Suprapubic skin (tissue), 4 donors: Measurements from ENCODE around the gene GRM7. TPM values are rescaled to one million over a fixed set of nuclear protein-coding genes. Genes with fewer than 3 reads are reported as not detected.

ENCODE experiments used
- DNase-seq, 2 donors: peaks; one replicate each; pipeline ENCODE4 v3.0.0-alpha.2; 2019; ENCODE audit warnings: low spot score in 2 of 2
- H3K27ac ChIP-seq: fragments of 200-600 bp; sonication (generic); one replicate; pipeline ENCODE4 v1.5.1; 2019
- H3K27me3 ChIP-seq: fragments of 200-600 bp; sonication (generic); one replicate; pipeline ENCODE4 v1.5.1; 2019
- H3K36me3 ChIP-seq: fragments of 200-600 bp; sonication (generic); one replicate; pipeline ENCODE4 v1.5.1; 2019
- H3K4me1 ChIP-seq: fragments of 200-600 bp; sonication (generic); one replicate; pipeline ENCODE4 v1.5.1; 2019
- H3K4me3 ChIP-seq: fragments of 200-600 bp; sonication (generic); one replicate; pipeline ENCODE4 v1.5.1; 2019; ENCODE audit warnings: mild to moderate bottlenecking
- H3K9me3 ChIP-seq: fragments of 200-600 bp; sonication (generic); one replicate; pipeline ENCODE4 v1.5.1; 2019
- EP300 ChIP-seq: sonication (generic); formaldehyde crosslinking; IDR thresholded peaks from one replicate; pipeline ENCODE4 v1.6.1; 2017; ENCODE audit warnings: antibody characterized with exemption
- POLR2A ChIP-seq, 2 donors: fragments of 450-650 bp; IDR thresholded peaks; one replicate each; pipeline ENCODE4 v1.6.1; 2017; ENCODE audit warnings: antibody characterized with exemption in 2 of 2, mild to moderate bottlenecking in 2 of 2, moderate library complexity in 2 of 2
- POLR2AphosphoS5 ChIP-seq, 3 donors: sonication (generic); formaldehyde crosslinking; IDR thresholded peaks; one replicate each; pipeline ENCODE4 v1.6.1; 2017; ENCODE audit warnings: antibody characterized with exemption in 3 of 3
- WGBS: methylation state at CpG from one replicate; pipeline ENCODE4 v1.1.5; 2018; 5-methylcytosine and 5-hydroxymethylcytosine counted together
- total RNA-seq, 4 donors: library from RNA; depleted of rRNA; stranded (reverse); fragments of >200 nt; gene quantifications; one replicate each; pipeline ENCODE4 v1.1.0, GENCODE V29; 2016
- TF ChIP-seq, protein P1 (sequence below), 2 donors: fragments of 200-600 bp in 1 of 2; fragments of 450-650 bp in 1 of 2; sonication (generic) in 1 of 2; IDR thresholded peaks; one replicate each; pipeline ENCODE4 v1.5.1; 2016 to 2019; ENCODE audit warnings: antibody characterized with exemption in 2 of 2, mild to moderate bottlenecking in 1 of 2, moderate library complexity in 1 of 2

Gene GRM7
- total RNA-seq, 4 donors from 2014 or later, result 0.21 to 0.48 TPM; not detected in 2

DNA sequence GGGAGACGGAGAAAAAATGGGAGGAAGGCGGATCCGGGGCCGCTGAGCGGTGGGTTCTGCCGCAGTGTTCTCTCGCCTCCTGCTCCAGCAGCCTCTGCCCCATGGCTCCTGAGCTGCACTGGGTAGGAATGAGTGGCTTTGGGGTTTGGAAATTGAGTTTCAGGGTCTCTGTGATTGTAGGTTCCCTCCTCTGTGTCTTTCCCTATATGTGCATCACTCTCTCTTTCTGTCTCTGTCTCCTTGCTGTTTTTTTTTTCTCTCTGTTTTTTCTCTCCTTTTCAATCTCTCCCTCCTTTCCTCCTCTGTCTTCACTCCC is 1.9 kb downstream of the GRM7 start:
- DNase-seq, result no peak
- Histone ChIP-seq H3K36me3 (no peaks in the 10 kb centered on the region), H3K9me3 (no peaks in the 10 kb centered on the region), H3K4me1 (peaks cover 21% of the 10 kb centered on the region), H3K27me3 (peaks cover 51% of the 10 kb centered on the region), H3K4me3 (peak overlapping the region; percentile 23), H3K27ac (no peak overlapping the region)
- WGBS, result 0% methylated on average over 2 of the region's 7 CpGs
- no peak for TF ChIP-seq EP300
- TF ChIP-seq POLR2A (IDR thresholded peaks at IDR 0.05), result no peak
- no peak for TF ChIP-seq POLR2AphosphoS5 (IDR thresholded peaks at IDR 0.05)
- TF ChIP-seq, protein P1, sequence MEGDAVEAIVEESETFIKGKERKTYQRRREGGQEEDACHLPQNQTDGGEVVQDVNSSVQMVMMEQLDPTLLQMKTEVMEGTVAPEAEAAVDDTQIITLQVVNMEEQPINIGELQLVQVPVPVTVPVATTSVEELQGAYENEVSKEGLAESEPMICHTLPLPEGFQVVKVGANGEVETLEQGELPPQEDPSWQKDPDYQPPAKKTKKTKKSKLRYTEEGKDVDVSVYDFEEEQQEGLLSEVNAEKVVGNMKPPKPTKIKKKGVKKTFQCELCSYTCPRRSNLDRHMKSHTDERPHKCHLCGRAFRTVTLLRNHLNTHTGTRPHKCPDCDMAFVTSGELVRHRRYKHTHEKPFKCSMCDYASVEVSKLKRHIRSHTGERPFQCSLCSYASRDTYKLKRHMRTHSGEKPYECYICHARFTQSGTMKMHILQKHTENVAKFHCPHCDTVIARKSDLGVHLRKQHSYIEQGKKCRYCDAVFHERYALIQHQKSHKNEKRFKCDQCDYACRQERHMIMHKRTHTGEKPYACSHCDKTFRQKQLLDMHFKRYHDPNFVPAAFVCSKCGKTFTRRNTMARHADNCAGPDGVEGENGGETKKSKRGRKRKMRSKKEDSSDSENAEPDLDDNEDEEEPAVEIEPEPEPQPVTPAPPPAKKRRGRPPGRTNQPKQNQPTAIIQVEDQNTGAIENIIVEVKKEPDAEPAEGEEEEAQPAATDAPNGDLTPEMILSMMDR (IDR thresholded peaks at IDR 0.05), result no peak

- 59% methylated on average over 3 of the region's 3 CpGs for WGBS
- Histone ChIP-seq H3K9me3 (no peaks in the 10 kb centered on the region), H3K4me1 (peaks cover 4% of the 10 kb centered on the region), H3K36me3 (no peaks in the 10 kb centered on the region), H3K27me3 (peaks cover 25% of the 10 kb centered on the region), H3K27ac (no peak overlapping the region), H3K4me3 (no peak overlapping the region)
- TF ChIP-seq EP300, result no peak
- DNase-seq, result no peak
These were observed 6.4 kb downstream of the GRM7 start for GRCh38 chr3:6867269-6867668.

GRCh38 chr3:6878731-6879130 is 17.8 kb downstream of the GRM7 start:
- no peak for DNase-seq
- Histone ChIP-seq H3K27ac (no peak overlapping the region), H3K4me1 (no peaks in the 10 kb centered on the region), H3K36me3 (no peaks in the 10 kb centered on the region), H3K27me3 (no peaks in the 10 kb centered on the region), H3K9me3 (no peaks in the 10 kb centered on the region), H3K4me3 (no peak overlapping the region)
- TF ChIP-seq POLR2A (IDR thresholded peaks at IDR 0.05), result no peak
- TF ChIP-seq, protein P1 (IDR thresholded peaks at IDR 0.05), result no peak
- no peak for TF ChIP-seq EP300
- no peak for TF ChIP-seq POLR2AphosphoS5 (IDR thresholded peaks at IDR 0.05)

DNA sequence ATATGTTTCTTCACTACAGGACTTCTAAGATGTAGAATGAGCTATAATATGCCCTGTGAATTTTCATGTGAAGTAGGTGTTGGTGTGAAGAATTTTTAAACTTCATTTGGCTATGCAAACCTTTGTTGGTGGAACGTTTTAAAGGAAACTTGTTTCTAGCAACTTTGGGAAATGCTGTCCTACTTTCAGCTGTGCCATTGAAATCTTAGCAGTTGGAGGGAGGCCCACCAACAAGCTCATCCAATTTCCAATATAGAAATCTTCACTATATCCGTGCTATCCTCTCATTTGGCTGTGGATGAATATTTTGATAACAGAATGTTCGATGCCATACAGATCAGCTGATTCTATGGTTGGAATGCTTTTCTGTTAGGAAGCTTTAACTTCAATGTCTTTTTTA is 51.3 kb downstream of the GRM7 start:
- H3K27ac ChIP-seq, result no peak overlapping the region
- TF ChIP-seq, protein P1 (IDR thresholded peaks at IDR 0.05), result no peak
- TF ChIP-seq EP300, result no peak
- TF ChIP-seq POLR2AphosphoS5 (IDR thresholded peaks at IDR 0.05), result no peak
- DNase-seq, result no peak
- 72% methylated on average over 3 of the region's 3 CpGs for WGBS
- no peaks in the 10 kb centered on the region for H3K9me3 ChIP-seq
- no peaks in the 10 kb centered on the region for H3K27me3 ChIP-seq
- no peaks in the 10 kb centered on the region for H3K4me1 ChIP-seq
- no peaks in the 10 kb centered on the region for H3K36me3 ChIP-seq
- H3K4me3 ChIP-seq, result no peak overlapping the region

- no peak for TF ChIP-seq POLR2A (IDR thresholded peaks at IDR 0.05)
- TF ChIP-seq POLR2AphosphoS5 (IDR thresholded peaks at IDR 0.05), result no peak
- Histone ChIP-seq H3K4me3 (no peak overlapping the region), H3K36me3 (no peaks in the 10 kb centered on the region), H3K27ac (no peak overlapping the region), H3K27me3 (no peaks in the 10 kb centered on the region), H3K9me3 (no peaks in the 10 kb centered on the region), H3K4me1 (no peaks in the 10 kb centered on the region)
- DNase-seq, result no peak
- WGBS, result 90% methylated on average over 1 of the region's 1 CpG
These were observed 55.0 kb downstream of the GRM7 start for GRCh38 chr3:6915898-6916297.

- no peaks in the 10 kb centered on the region for H3K4me1 ChIP-seq
- no peak overlapping the region for H3K27ac ChIP-seq
- WGBS, result 57% methylated on average over 8 of the region's 8 CpGs
- H3K4me3 ChIP-seq, result no peak overlapping the region
- no peak for DNase-seq
- TF ChIP-seq POLR2A (IDR thresholded peaks at IDR 0.05) (no peak), EP300 (no peak), POLR2AphosphoS5 (IDR thresholded peaks at IDR 0.05) (no peak)
- TF ChIP-seq, protein P1 (IDR thresholded peaks at IDR 0.05), result no peak
- no peaks in the 10 kb centered on the region for H3K36me3 ChIP-seq
- no peaks in the 10 kb centered on the region for H3K27me3 ChIP-seq
- H3K9me3 ChIP-seq, result no peaks in the 10 kb centered on the region
These were observed 60.2 kb downstream of the GRM7 start for GRCh38 chr3:6921066-6921465.
